ENCODE data around the gene CD274.

Gene CD274

GRCh38 chr9:5512658-5513452, 62.5 kb downstream of the CD274 start:
- Histone ChIP-seq H3K4me1 (ENCODE audit: control insufficient read depth, insufficient read depth, low read length) (no peaks in the 10 kb centered on the region), H3K27ac (ENCODE audit: insufficient read depth, low read depth, low read length, poor library complexity, severe bottlenecking) (no peak overlapping the region), H3K36me3 (ENCODE audit: control insufficient read depth, insufficient read depth, low read length) (no peaks in the 10 kb centered on the region), H3K4me3 (ENCODE audit: insufficient read depth, low read depth, low read length) (no peak overlapping the region), H3K27me3 (ENCODE audit: control insufficient read depth, insufficient read depth, low read length, poor library complexity, severe bottlenecking) (no peaks in the 10 kb centered on the region), H3K9me3 (ENCODE audit: control insufficient read depth, low read length) (no peaks in the 10 kb centered on the region)
- WGBS, 2 experiments = 91 to 94% methylated on average over 2 of the region's 2 CpGs

GRCh38 chr9:5513966-5514616, 63.7 kb downstream of the CD274 start:
- no peaks in the 10 kb centered on the region for H3K36me3 ChIP-seq (ENCODE audit: control insufficient read depth, insufficient read depth, low read length)
- H3K27me3 ChIP-seq (ENCODE audit: control insufficient read depth, insufficient read depth, low read length, poor library complexity, severe bottlenecking) = no peaks in the 10 kb centered on the region
- 91% methylated on average over 2 of the region's 2 CpGs for WGBS, 2 experiments
- no peaks in the 10 kb centered on the region for H3K4me1 ChIP-seq (ENCODE audit: control insufficient read depth, insufficient read depth, low read length)
- H3K4me3 ChIP-seq (ENCODE audit: insufficient read depth, low read depth, low read length) = no peak overlapping the region
- H3K9me3 ChIP-seq (ENCODE audit: control insufficient read depth, low read length) = no peaks in the 10 kb centered on the region
- H3K27ac ChIP-seq (ENCODE audit: insufficient read depth, low read depth, low read length, poor library complexity, severe bottlenecking) = no peak overlapping the region

GRCh38 chr9:5514617-5515260, 64.4 kb downstream of the CD274 start:
- H3K9me3 ChIP-seq (ENCODE audit: control insufficient read depth, low read length) = no peaks in the 10 kb centered on the region
- H3K4me1 ChIP-seq (ENCODE audit: control insufficient read depth, insufficient read depth, low read length) = no peaks in the 10 kb centered on the region
- no peak overlapping the region for H3K27ac ChIP-seq (ENCODE audit: insufficient read depth, low read depth, low read length, poor library complexity, severe bottlenecking)
- no peaks in the 10 kb centered on the region for H3K36me3 ChIP-seq (ENCODE audit: control insufficient read depth, insufficient read depth, low read length)
- H3K27me3 ChIP-seq (ENCODE audit: control insufficient read depth, insufficient read depth, low read length, poor library complexity, severe bottlenecking) = no peaks in the 10 kb centered on the region
- WGBS, 2 experiments = 89 to 92% methylated on average over 5 of the region's 6 CpGs
- no peak overlapping the region for H3K4me3 ChIP-seq (ENCODE audit: insufficient read depth, low read depth, low read length)

- no peaks in the 10 kb centered on the region for H3K4me1 ChIP-seq (ENCODE audit: control insufficient read depth, insufficient read depth, low read length)
- H3K27ac ChIP-seq (ENCODE audit: insufficient read depth, low read depth, low read length, poor library complexity, severe bottlenecking) = no peak overlapping the region
- H3K9me3 ChIP-seq (ENCODE audit: control insufficient read depth, low read length) = no peaks in the 10 kb centered on the region
- WGBS, 2 experiments = 93 to 94% methylated on average over 4 of the region's 4 CpGs
- no peaks in the 10 kb centered on the region for H3K36me3 ChIP-seq (ENCODE audit: control insufficient read depth, insufficient read depth, low read length)
- no peak overlapping the region for H3K4me3 ChIP-seq (ENCODE audit: insufficient read depth, low read depth, low read length)
- H3K27me3 ChIP-seq (ENCODE audit: control insufficient read depth, insufficient read depth, low read length, poor library complexity, severe bottlenecking) = no peaks in the 10 kb centered on the region
Measured at GRCh38 chr9:5515261-5515650, 64.9 kb downstream of the CD274 start.

- Histone ChIP-seq H3K36me3 (ENCODE audit: control insufficient read depth, insufficient read depth, low read length) (no peaks in the 10 kb centered on the region), H3K4me3 (ENCODE audit: insufficient read depth, low read depth, low read length) (no peak overlapping the region), H3K4me1 (ENCODE audit: control insufficient read depth, insufficient read depth, low read length) (no peaks in the 10 kb centered on the region), H3K27me3 (ENCODE audit: control insufficient read depth, insufficient read depth, low read length, poor library complexity, severe bottlenecking) (no peaks in the 10 kb centered on the region), H3K27ac (ENCODE audit: insufficient read depth, low read depth, low read length, poor library complexity, severe bottlenecking) (no peak overlapping the region), H3K9me3 (ENCODE audit: control insufficient read depth, low read length) (no peaks in the 10 kb centered on the region)
- WGBS, 2 experiments = 92 to 93% methylated on average over 10 of the region's 10 CpGs
Measured at GRCh38 chr9:5516453-5517220, 66.3 kb downstream of the CD274 start.

- Histone ChIP-seq H3K4me1 (ENCODE audit: control insufficient read depth, insufficient read depth, low read length) (no peaks in the 10 kb centered on the region), H3K36me3 (ENCODE audit: control insufficient read depth, insufficient read depth, low read length) (no peaks in the 10 kb centered on the region), H3K27ac (ENCODE audit: insufficient read depth, low read depth, low read length, poor library complexity, severe bottlenecking) (no peak overlapping the region), H3K4me3 (ENCODE audit: insufficient read depth, low read depth, low read length) (no peak overlapping the region), H3K27me3 (ENCODE audit: control insufficient read depth, insufficient read depth, low read length, poor library complexity, severe bottlenecking) (no peaks in the 10 kb centered on the region), H3K9me3 (ENCODE audit: control insufficient read depth, low read length) (no peaks in the 10 kb centered on the region)
- 90 to 96% methylated on average over 2 of the region's 2 CpGs for WGBS, 2 experiments
Measured at GRCh38 chr9:5518171-5518936, 68.0 kb downstream of the CD274 start.

- no peaks in the 10 kb centered on the region for H3K4me1 ChIP-seq (ENCODE audit: control insufficient read depth, insufficient read depth, low read length)
- H3K27me3 ChIP-seq (ENCODE audit: control insufficient read depth, insufficient read depth, low read length, poor library complexity, severe bottlenecking) = no peaks in the 10 kb centered on the region
- H3K27ac ChIP-seq (ENCODE audit: insufficient read depth, low read depth, low read length, poor library complexity, severe bottlenecking) = no peak overlapping the region
- no peaks in the 10 kb centered on the region for H3K9me3 ChIP-seq (ENCODE audit: control insufficient read depth, low read length)
- 85 to 86% methylated on average over 2 of the region's 2 CpGs for WGBS, 2 experiments
- no peak overlapping the region for H3K4me3 ChIP-seq (ENCODE audit: insufficient read depth, low read depth, low read length)
- no peaks in the 10 kb centered on the region for H3K36me3 ChIP-seq (ENCODE audit: control insufficient read depth, insufficient read depth, low read length)
Measured at GRCh38 chr9:5518937-5519319, 68.6 kb downstream of the CD274 start.
